Measurements from ENCODE around the gene ANKRD52.
"Not testable (repeated sequence)": the region's sequence is repeated elsewhere in the genome, so short reads cannot be mapped to it uniquely, and the experiment has no call there.

DNA sequence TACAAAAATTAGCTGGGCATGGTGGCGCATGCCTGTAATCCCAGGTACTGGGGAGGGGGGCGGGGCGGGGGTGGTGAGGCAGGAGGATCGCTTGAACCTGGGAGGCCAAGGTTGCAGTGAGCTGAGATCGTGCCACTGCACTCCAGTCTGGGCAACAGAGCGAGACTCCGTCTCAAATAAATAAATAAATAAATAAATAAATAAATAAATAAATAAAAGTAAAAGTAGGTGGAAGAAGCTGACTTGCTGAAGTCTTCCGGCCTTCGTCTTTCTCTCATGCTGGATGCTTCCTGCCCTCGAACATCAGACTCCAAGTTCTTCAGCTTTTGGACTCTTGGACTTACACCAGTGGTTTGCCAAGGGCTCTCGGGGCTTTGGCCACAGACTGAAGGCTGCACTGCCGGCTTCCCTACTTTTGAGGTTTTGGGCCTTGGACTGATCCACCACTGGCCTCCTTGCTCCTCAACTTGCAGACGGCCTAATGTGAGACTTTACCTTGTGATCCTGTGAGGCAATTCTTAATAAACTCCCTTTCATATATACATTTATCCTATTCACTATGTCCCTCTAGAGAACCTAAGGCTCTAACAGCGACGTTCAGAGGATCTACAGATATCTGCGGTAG lies 8.0 kb upstream of the ANKRD52 start:
- TF ChIP-seq CTCF (IDR thresholded peaks at IDR 0.05; ENCODE audit: insufficient read depth, low read length, poor library complexity, severe bottlenecking); EZH2phosphoT487 (conservative IDR thresholded peaks at IDR 0.05; ENCODE audit: low read length): not testable (repeated sequence)

Measured in SU-DHL-6 (cell line).